HEK293 (cell line): ENCODE results near the gene RNU6-7.
A peak's percentile ranks its signal among the peaks of the same experiment; 100 is the strongest.

Experiments
- CTCF ChIA-PET: fragments of 350-600 bp; formaldehyde crosslinking; extraction: SDS; loops from one replicate; lab custom pipeline; 2021; ENCODE audit warnings: antibody characterized with exemption; lab: Yijun Ruan, JAX
- POLR2A ChIA-PET: fragments of 300-600 bp; formaldehyde crosslinking; extraction: SDS; loops from one replicate; lab custom pipeline; 2020; ENCODE audit warnings: antibody characterized with exemption, inconsistent platforms; lab: Yijun Ruan, JAX
- H3K27ac ChIP-seq: fragments of 200-500 bp; sonication (Bioruptor generic); 2 replicates; pipeline ENCODE4 v1.5.1; 2014; ENCODE audit warnings: low read depth, low read length, control low read depth, inconsistent platforms; ENCODE audit errors: extremely low read depth
- H3K36me3 ChIP-seq, 2 experiments: fragments of 200-500 bp in 1 of 2; sonication (Bioruptor generic) in 1 of 2; 1 replicate in 1 of 2; 2 replicates in 1 of 2; pipeline ENCODE4 v1.5.1; 2014 to 2017; ENCODE audit warnings: inconsistent platforms in 2 of 2, low read length in 2 of 2; ENCODE audit not compliant: control insufficient read depth in 2 of 2, insufficient read depth in 1 of 2
- H3K4me1 ChIP-seq: fragments of 200-500 bp; sonication (Bioruptor generic); 2 replicates; pipeline ENCODE4 v1.5.1; 2014; ENCODE audit warnings: mild to moderate bottlenecking, low read length, inconsistent platforms; ENCODE audit not compliant: control insufficient read depth, insufficient read depth
- H3K4me3 ChIP-seq: 2 replicates; pipeline ENCODE4 v1.5.1; 2011; ENCODE audit warnings: low read depth, mild to moderate bottlenecking, control low read depth, low read length, moderate library complexity
- H3K9me3 ChIP-seq: fragments of 200-500 bp; sonication (Bioruptor generic); 2 replicates; pipeline ENCODE4 v1.5.1; 2014; ENCODE audit warnings: low read depth, low read length, inconsistent platforms; ENCODE audit not compliant: control insufficient read depth, insufficient read depth
- BCL6B ChIP-seq: fragments of 450-650 bp; formaldehyde crosslinking; IDR thresholded peaks from 2 replicates; pipeline ENCODE4 v1.5.1; 2017; ENCODE audit warnings: missing biosample characterization, missing genetic modification characterization
- GLIS2 ChIP-seq: fragments of 450-650 bp; formaldehyde crosslinking; IDR thresholded peaks from 2 replicates; pipeline ENCODE4 v1.5.1; 2016; ENCODE audit warnings: missing biosample characterization, missing genetic modification characterization
- HOXD13 ChIP-seq: sonication (generic); formaldehyde crosslinking; IDR thresholded peaks from 2 replicates; pipeline ENCODE4 v1.8.0; 2022; ENCODE audit warnings: missing genetic modification reagents, borderline replicate concordance
- KLF16 ChIP-seq: fragments of 450-650 bp; formaldehyde crosslinking; IDR thresholded peaks from 2 replicates; pipeline ENCODE4 v1.5.1; 2017; ENCODE audit warnings: missing biosample characterization, missing genetic modification characterization
- PRDM10 ChIP-seq: fragments of 450-650 bp; formaldehyde crosslinking; IDR thresholded peaks from 2 replicates; pipeline ENCODE4 v1.5.1; 2016; ENCODE audit warnings: missing biosample characterization, missing genetic modification characterization
- SCRT2 ChIP-seq: fragments of 450-650 bp; formaldehyde crosslinking; IDR thresholded peaks from 2 replicates; pipeline ENCODE4 v1.5.1; 2016; ENCODE audit warnings: missing biosample characterization, missing genetic modification characterization
- SETDB1 ChIP-seq: IDR thresholded peaks from one replicate; pipeline ENCODE4 v1.6.1; 2017; ENCODE audit warnings: mild to moderate bottlenecking, low read length, moderate library complexity, mixed read lengths; ENCODE audit not compliant: insufficient read length
- YY1 ChIP-seq: fragments of 450-650 bp; formaldehyde crosslinking; IDR thresholded peaks from 2 replicates; pipeline ENCODE4 v1.5.1; 2018; ENCODE audit warnings: missing biosample characterization, missing genetic modification characterization
- ZBTB11 ChIP-seq: fragments of 450-650 bp; formaldehyde crosslinking; conservative IDR thresholded peaks from 2 replicates; pipeline ENCODE4 v1.5.1; 2016; ENCODE audit warnings: low read depth, missing biosample characterization, missing genetic modification characterization
- ZNF114 ChIP-seq: fragments of 450-650 bp; formaldehyde crosslinking; IDR thresholded peaks from 2 replicates; pipeline ENCODE4 v1.5.0; 2017; ENCODE audit warnings: missing biosample characterization, missing genetic modification characterization
- ZNF169 ChIP-seq: fragments of 450-650 bp; formaldehyde crosslinking; IDR thresholded peaks from 2 replicates; pipeline ENCODE4 v1.5.1; 2016; ENCODE audit warnings: missing biosample characterization, missing genetic modification characterization
- ZNF18 ChIP-seq: fragments of 450-650 bp; formaldehyde crosslinking; IDR thresholded peaks from 2 replicates; pipeline ENCODE4 v1.5.1; 2016; ENCODE audit warnings: missing biosample characterization, missing genetic modification characterization
- ZNF19 ChIP-seq: fragments of 450-650 bp; formaldehyde crosslinking; IDR thresholded peaks from 2 replicates; pipeline ENCODE4; 2016; ENCODE audit warnings: missing biosample characterization, missing genetic modification characterization, low read depth
- ZNF366 ChIP-seq: fragments of 450-650 bp; formaldehyde crosslinking; conservative IDR thresholded peaks from 2 replicates; pipeline ENCODE4 v1.5.1; 2016; ENCODE audit warnings: missing biosample characterization, missing genetic modification characterization
- ZNF513 ChIP-seq: fragments of 450-650 bp; IDR thresholded peaks from 2 replicates; pipeline ENCODE4 v1.5.1; 2018; ENCODE audit warnings: missing biosample characterization, missing genetic modification characterization
- ZNF521 ChIP-seq: fragments of 450-650 bp; formaldehyde crosslinking; IDR thresholded peaks from 2 replicates; pipeline ENCODE4 v1.5.1; 2017; ENCODE audit warnings: missing biosample characterization, mild to moderate bottlenecking, missing genetic modification characterization
- ZNF600 ChIP-seq: fragments of 450-650 bp; formaldehyde crosslinking; IDR thresholded peaks from 2 replicates; pipeline ENCODE4 v1.5.1; 2016; ENCODE audit warnings: missing biosample characterization, missing genetic modification characterization
- ZNF670 ChIP-seq: fragments of 450-650 bp; formaldehyde crosslinking; IDR thresholded peaks from 2 replicates; pipeline ENCODE4 v1.5.1; 2016; ENCODE audit warnings: missing biosample characterization, missing genetic modification characterization, low read depth
- ZNF843 ChIP-seq: fragments of 450-650 bp; formaldehyde crosslinking; IDR thresholded peaks from 2 replicates; pipeline ENCODE4 v1.5.1; 2016; ENCODE audit warnings: missing biosample characterization, missing genetic modification characterization
- ZSCAN16 ChIP-seq: fragments of 450-650 bp; formaldehyde crosslinking; IDR thresholded peaks from 2 replicates; pipeline ENCODE4 v1.5.1; 2016; ENCODE audit warnings: missing biosample characterization, missing genetic modification characterization
- ZSCAN4 ChIP-seq: fragments of 450-650 bp; formaldehyde crosslinking; IDR thresholded peaks from 2 replicates; pipeline ENCODE4 v1.5.1; 2017; ENCODE audit warnings: missing biosample characterization, missing genetic modification characterization

The RNU6-7 gene

GRCh38 chr14:32197919-32198318 is 3.9 kb upstream of the RNU6-7 start:
- Histone ChIP-seq H3K4me1 (peaks cover 8% of the 10 kb centered on the region; the same call in 1 of the 2 replicates), H3K36me3 (no peaks in the 10 kb centered on the region), H3K9me3 (no peaks in the 10 kb centered on the region), H3K27ac (no peak overlapping the region), H3K4me3 (no peak overlapping the region)
- TF ChIP-seq ZNF843 (tag by site-specific recombination) (no peak), ZNF18 (tag by site-specific recombination) (no peak), SCRT2 (tag by site-specific recombination) (no peak), ZBTB11 (tag by site-specific recombination) (no peak), ZSCAN16 (tag by site-specific recombination) (no peak), ZNF114 (tag by site-specific recombination) (no peak), ZNF366 (tag by site-specific recombination) (no peak), ZNF19 (no peak), ZNF169 (tag by site-specific recombination) (no peak)
- ChIA-PET CTCF (no interaction called here), POLR2A (interaction anchor here (1.6 kb wide), 1 partner anchor 121 kb away, joined by 3 read pairs; the partner anchor contains the start of gene ARHGAP5)

- H3K27ac ChIP-seq = peak overlapping the region; percentile 87; the same call in 1 of the 2 replicates
- H3K4me1 ChIP-seq = peaks cover 8% of the 10 kb centered on the region; the same call in 1 of the 2 replicates
- no peaks in the 10 kb centered on the region for H3K36me3 ChIP-seq
- peak overlapping the region; percentile 46 for H3K4me3 ChIP-seq
- ChIA-PET CTCF (no interaction called here), POLR2A (interaction anchor here (1.2 to 2.9 kb wide), 2 partner anchors 123 to 124 kb away, joined by 4 to 36 read pairs; partner anchors contain the start of gene ARHGAP5)
- no peaks in the 10 kb centered on the region for H3K9me3 ChIP-seq
- no peak for TF ChIP-seq HOXD13 (CRISPR knock-in tag)
- no peak for TF ChIP-seq ZNF521 (tag by site-specific recombination)
- TF ChIP-seq YY1 (tag by site-specific recombination) = no peak
- TF ChIP-seq ZNF670 (tag by site-specific recombination) = no peak
- TF ChIP-seq GLIS2 (tag by site-specific recombination) = no peak
- no peak for TF ChIP-seq ZNF600 (tag by site-specific recombination)
- no peak for TF ChIP-seq BCL6B (tag by site-specific recombination)
- no peak for TF ChIP-seq ZSCAN4
- no peak for TF ChIP-seq ZNF513 (tag by site-specific recombination)
- no peak; the same call in 1 of the 2 replicates for TF ChIP-seq PRDM10
- TF ChIP-seq SETDB1 = no peak
- TF ChIP-seq KLF16 = no peak
Observed at GRCh38 chr14:32200368-32201192, 1.3 kb upstream of the RNU6-7 start.
